ENCODE measurements around the gene COL6A3.
"Not testable (repeated sequence)": the region's sequence is repeated elsewhere in the genome, so short reads cannot be mapped to it uniquely, and the experiment has no call there.

COL6A3 gene

GRCh38 chr2:237411683-237412423 is 2.1 kb downstream of the COL6A3 start:
- DNase-seq, result no peak

DNA sequence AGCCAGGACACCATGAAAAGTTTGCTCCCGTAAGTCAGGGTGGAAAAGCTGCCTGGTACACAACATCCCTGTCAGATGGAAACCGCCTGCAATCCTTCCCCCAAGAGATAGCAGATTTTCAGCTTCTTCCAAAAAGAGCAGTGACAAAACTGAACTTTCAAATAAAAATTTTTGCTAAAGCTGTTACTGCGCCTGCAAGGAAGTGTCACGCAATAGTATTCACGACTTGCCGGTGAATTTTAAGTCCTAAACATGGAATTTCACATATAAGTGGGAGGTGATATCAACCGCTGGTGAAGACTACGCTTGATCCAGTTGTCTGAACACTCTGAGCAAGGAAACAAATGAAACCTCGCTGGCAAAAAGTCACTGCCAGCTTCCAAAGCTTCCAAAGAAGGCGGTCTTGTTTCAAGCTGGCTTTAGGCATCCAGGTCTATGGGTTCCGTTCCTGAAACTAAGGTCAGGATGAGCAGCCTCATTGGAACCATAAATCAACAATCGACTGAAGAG is 2.8 kb downstream of the COL6A3 start:
- no peak for DNase-seq

DNA sequence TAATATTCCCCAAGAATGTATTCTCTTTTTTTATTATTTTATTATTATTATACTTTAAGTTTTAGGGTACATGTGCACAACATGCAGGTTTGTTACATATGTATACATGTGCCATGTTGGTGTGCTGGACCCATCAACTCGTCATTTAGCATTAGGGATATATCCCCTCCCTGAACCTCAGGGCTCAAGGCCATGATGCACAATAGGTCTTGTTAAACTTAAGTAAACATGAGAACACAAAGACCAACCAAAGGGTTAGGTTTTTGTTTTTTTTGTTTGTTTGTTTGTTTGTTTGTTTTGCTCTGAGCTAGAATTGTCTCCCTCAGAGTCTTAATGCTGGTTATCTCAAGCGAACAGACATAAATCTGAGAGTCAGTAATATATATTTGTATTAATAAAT is 4.7 kb downstream of the COL6A3 start:
- not testable (repeated sequence) for DNase-seq

GRCh38 chr2:237408335-237409000 is 5.5 kb downstream of the COL6A3 start:
- DNase-seq, result no peak

GRCh38 chr2:237407700-237408099 is 6.3 kb downstream of the COL6A3 start:
- no peak for DNase-seq

- no peak for DNase-seq
Observed at GRCh38 chr2:237406371-237406895, 7.5 kb downstream of the COL6A3 start.

DNA sequence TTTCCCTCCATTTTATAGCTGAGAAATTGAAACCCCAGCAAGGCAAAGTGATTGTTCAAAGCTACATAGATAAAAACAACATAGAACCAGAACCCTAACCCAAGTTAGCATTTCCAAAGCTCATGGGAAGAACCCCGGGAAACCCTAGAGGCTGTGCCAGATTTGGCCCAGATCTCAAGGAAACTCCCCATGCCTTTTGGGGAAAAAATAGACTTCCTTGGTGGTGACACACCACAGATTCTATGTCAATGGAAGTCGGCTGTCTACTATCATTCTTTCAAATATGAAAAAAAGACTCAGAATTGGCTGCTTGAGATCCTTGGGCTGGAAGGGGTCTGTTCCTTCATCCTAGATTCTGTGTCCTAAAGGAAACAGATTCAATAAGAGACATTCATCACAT is 8.4 kb downstream of the COL6A3 start:
- no peak for DNase-seq

DNA sequence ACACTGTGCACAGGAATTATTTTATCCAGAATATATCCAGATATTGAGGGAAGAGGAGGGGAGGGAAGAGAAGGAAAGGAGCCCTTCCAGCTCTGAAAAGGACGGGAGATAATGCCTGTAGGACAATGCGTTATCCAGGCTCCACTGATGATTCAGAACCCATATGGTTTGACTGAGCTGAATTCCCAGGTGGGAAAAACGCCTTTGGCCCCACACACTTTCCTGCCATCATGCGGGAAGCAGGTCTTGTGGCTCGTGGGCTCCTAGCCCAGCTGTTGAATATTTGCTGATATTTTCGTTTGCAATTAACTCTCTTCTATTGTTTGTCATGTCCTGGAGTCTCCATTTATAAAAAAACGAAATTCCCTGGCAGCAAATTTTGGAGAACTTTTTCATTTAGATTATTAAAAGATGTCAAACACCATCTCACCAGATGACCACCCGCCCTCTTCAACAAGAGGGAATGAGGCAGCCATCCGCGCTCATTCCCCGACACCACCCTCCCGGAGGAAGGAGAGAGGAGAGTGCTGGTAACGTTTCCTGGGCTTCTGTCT is 8.9 kb downstream of the COL6A3 start:
- DNase-seq, result no peak

DNA sequence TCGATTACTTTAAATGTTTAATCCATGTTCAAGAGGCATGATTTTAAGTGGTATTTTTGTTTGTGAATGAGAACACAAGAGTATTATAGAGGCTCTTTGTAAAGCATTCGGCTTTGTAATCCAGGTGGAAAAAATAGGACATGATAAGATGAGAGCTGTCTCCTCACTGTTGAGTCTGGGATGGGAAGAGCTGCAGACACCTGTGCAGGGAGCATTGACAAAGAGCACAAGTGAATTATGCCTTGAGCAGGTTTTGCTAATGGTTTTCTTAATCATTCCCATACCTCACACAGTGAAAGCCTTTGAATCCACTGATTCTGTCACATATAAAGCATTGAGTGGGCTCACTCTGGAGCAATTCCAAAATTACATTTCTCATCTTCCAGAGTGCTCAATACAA is 9.6 kb downstream of the COL6A3 start:
- no peak for DNase-seq

GRCh38 chr2:237403024-237403882 is 10.7 kb downstream of the COL6A3 start:
- no peak for DNase-seq

DNA sequence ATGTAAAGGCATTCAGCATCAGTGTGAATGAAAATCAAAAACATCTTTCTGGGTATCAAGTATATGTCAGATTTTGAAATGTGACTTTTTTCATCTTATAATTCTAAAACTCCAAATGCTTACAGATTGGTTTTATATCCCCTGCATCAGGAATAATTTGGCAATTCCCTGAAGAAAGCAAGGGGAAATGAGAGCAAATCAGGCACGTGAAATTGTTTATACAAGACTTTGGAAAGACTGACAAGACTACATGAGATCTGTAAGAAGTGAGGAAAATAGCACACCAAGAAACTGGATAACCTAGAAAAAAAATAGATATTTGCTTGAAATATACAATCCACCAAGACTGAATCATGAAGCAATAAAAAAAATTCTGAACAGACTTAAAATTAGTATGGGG is 13.8 kb downstream of the COL6A3 start:
- no peak for DNase-seq

GRCh38 chr2:237397072-237397471 is 16.9 kb downstream of the COL6A3 start:
- no peak for DNase-seq

GRCh38 chr2:237393523-237393922 is 20.4 kb downstream of the COL6A3 start:
- no peak for DNase-seq

DNA sequence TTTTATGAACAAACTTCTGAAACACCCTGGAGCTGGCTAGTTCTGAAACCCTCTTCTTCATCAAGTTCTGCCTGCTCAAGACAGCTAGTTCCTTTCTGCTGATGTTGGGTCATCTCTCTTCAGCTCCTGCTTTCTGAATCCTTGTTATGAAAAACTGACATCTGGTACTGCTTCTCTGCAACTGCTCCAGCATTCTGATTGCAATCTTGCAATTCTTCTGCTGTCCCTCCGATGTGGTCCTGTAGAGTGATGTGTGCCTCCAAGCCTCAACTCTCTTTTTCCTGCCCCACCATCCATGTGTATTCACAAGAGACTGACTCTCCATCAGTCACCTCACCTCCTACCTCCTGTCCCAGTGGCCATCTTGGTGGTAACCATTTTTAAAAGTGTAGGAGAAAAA is 21.8 kb downstream of the COL6A3 start:
- no peak for DNase-seq

GRCh38 chr2:237391140-237391539 is 22.8 kb downstream of the COL6A3 start:
- no peak for DNase-seq

DNA sequence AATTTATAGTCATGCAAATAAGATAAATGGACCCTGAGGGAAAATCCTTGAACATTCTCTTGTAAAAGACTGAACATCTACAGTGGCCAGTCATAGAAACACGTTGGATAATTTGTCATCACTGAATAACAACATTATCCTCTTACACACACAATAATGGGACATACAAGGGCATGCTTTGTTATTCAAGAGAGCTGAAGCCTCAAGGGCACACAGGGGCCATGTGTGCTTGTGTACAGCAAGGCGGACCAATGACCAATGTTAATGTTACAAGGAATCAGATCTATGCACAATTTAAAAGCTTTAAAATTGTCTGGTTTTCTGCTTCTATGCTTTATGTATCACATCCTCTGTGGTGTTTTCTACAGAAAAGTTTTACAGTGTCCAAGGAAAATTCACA is 23.7 kb downstream of the COL6A3 start:
- DNase-seq, result no peak

DNA sequence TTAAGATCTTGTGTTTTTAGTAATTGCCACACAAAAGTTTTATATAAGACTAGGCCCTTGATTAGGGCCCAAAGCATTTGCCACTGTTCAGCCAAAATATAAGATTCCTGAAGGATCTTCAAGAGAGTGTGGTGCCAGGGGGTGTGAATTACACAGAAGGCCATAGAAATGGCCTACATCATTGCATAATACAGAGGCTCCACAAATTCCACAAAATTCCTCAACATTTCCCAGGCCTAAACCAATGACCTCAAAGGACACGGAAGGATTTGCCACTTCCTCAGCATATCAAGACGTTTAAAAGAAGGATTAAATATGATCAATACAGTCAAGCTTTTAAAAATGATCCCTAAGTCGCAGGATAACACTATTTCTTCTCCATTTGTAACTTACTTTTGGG is 24.1 kb downstream of the COL6A3 start:
- no peak for DNase-seq

DNA sequence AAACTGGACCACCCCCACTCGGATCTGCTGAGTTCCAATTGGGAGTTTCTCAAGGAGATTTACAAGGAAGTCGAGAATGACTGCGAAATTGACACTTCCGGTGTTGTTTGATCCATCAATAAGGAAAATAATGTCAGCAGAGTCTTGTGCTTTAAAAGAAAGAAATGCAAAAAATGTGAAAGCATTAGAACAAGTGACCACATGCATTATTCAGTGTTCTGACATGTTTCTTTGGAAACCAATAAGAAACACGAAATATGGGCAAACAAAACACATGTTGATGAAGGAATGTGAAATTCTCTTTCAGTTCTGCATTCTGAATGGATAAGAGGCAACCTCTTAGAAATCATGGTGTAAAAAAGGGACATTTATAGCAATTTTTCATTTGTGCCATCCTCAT is 25.9 kb downstream of the COL6A3 start:
- DNase-seq, result no peak

DNA sequence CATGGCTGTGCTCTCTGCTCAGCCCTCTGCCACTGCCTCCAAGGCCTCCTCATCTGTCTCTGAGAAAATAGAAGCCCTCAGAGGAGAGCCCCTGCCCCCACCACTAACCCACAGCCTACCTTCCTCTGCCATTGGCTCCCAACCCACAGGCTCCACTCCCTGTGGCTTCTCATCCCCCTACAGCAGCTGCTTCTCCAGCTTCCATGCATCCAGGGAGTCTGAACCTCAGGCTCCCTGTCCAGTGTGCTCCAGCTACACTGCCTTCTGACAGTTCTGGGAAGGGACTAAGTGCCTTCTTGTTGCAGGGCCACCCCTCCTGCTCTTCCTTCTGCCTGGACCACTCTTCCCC is 29.3 kb downstream of the COL6A3 start:
- DNase-seq, result no peak

- no peak for DNase-seq
Observed at GRCh38 chr2:237383991-237384671, 29.8 kb downstream of the COL6A3 start.

DNA sequence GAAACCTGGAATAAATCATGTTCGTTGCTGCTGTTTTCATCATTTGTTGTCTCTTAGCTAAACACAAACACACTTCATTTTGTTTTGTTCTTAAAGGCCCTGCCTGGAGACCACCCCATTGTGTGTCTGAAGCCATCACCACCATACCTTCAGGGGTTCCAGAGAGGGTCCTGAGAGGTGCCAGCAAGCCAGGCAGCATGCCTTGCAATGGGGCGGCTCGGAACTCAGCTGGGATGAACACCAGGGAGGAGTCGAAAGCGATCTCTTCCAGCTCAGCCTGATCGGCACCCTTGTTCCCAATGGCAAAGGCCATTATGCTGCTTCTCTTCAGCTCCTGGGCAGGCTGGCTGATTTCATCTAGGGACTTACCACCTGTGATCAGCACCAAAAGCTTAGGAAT is 33.2 kb downstream of the COL6A3 start:
- DNase-seq, result no peak

DNA sequence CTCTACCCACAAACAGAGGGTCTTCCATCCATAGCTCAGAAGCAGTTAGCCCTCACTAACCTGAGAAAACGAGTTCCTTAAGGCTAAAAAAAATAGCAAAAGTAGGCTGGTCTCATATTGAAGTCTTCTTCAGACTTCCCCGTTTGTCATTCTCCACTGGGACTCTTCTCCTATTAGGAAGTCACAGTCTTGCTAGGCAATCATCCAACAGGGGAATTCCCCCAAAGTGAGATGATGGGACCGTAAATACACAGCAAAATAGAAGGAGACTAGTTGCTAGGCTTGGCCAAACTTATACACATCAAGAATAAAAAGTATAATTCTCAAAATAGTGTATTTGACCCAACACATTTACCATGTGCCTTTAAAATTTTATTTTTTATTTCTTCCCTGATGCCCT is 34.3 kb downstream of the COL6A3 start:
- DNase-seq, result no peak

DNA sequence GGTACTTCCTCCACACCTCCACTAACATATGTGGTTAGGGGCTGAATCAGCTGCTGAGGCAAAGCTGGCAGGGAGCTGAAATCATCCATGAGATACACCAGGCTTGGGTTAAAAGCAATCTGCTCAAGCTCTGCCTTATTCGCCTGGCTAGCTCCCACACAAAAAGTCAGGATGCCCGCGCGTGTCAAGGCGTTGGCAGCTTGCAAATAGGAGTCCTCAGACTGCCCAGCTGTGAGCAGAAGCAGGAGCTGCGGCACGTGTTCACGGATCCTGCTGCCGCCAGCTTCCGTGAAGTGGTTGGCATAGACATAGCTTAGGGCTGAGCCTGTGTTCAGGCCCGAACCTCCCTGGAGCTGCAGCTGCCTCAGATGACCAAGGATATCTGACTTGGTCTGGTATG is 35.3 kb downstream of the COL6A3 start:
- no peak for DNase-seq

All from activated naive CD4-positive, alpha-beta T cell treated with anti-CD3 and anti-CD28 coated beads, Interleukin-2, amount 50 U/mL, for 16 hours (primary cell).